C4-2B (cell line): Measurements from ENCODE around the gene TAMALIN.

Experiments used
- H3K27ac ChIP-seq: fragments of 450-650 bp; 2 replicates; pipeline ENCODE4 v1.5.1; 2017
- CTCF ChIP-seq: fragments of 450-650 bp; conservative IDR thresholded peaks from 2 replicates; pipeline ENCODE4 v1.5.1; 2017; ENCODE audit warnings: mild to moderate bottlenecking
- ZFX ChIP-seq: fragments of 450-650 bp; IDR thresholded peaks from 2 replicates; pipeline ENCODE4 v1.6.1; 2017

TAMALIN gene

DNA sequence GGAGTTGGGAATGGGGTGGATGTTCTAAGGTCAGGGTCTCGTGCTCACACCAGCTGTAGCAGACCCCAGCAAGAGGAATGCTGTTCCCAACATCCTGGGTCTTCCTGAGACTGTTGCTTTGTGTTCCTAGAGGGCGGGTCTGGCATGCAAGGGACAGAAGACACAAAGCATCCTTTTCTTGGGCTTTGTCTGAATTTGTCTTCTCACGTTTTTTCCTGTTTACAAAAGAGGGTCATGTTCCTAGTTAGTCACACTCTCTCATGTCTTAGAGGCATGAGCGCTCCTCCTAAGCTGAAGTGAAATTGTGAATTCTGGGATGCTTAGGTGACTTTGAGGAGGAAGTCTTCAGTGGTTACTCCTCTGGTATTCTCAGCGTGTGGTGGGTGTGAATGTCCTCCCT is 9.6 kb upstream of the TAMALIN start:
- no peak for TF ChIP-seq CTCF
- TF ChIP-seq ZFX = no peak
- H3K27ac ChIP-seq = no peak overlapping the region

GRCh38 chr12:52003016-52003550 is 3.7 kb upstream of the TAMALIN start:
- no peak overlapping the region for H3K27ac ChIP-seq
- TF ChIP-seq ZFX (no peak), CTCF (no peak)

- TF ChIP-seq ZFX (no peak), CTCF (no peak)
- no peak overlapping the region for H3K27ac ChIP-seq
These were observed 3.2 kb upstream of the TAMALIN start for GRCh38 chr12:52003591-52003990.

GRCh38 chr12:52004042-52004648 is 2.6 kb upstream of the TAMALIN start:
- peak; percentile 73 for TF ChIP-seq CTCF
- TF ChIP-seq ZFX = no peak
- no peak overlapping the region for H3K27ac ChIP-seq

- TF ChIP-seq ZFX (no peak), CTCF (no peak)
- no peak overlapping the region for H3K27ac ChIP-seq
These were observed 1.4 kb upstream of the TAMALIN start for GRCh38 chr12:52005218-52005902.

DNA sequence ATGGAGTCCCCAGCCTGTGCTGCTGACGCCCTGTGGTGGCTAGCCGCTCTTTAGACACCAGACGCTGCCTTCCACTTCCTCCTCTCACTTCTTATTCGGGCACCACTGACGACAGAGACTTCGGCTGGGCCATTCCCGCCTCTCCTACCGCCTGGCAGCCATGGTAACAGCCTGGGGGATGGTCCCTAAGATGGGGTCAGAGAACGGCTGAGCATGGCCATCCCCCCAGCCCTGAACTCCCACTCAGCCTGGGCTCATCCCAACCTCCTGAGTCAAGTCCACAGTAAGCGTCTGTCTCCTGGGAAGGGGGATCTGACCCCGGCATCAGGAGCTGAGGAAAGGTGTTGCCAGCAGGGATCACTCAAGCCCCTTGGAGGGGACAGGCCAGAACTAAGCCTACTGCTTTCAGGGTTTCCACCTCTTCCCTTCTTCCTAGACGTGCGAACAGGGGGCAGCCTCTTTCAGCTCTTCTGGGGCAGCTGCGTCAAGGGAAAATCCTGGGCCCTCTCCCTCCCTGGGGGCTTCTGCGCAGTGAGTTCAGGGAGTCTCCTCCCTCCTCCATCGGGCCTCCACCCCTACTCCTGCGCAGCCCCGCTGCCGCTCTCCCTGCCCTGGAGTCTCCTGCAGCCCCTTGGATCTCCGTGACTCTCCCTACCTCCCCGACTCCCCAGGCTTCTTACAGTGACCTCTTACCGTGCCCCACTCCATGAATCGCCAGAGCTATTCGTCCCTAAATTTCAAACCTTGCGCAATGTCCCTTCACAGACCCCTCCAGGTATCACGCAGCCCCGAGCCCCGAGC is 643 bp upstream of the TAMALIN start:
- no peak for TF ChIP-seq CTCF
- TF ChIP-seq ZFX = no peak

More for the DNA sequence above, 643 bp upstream of the TAMALIN start:
- no peak overlapping the region for H3K27ac ChIP-seq
